SK-N-MC (cell line): ENCODE results near the gene PASD1.

ENCODE experiments used
- EZH2 ChIP-seq: fragments of 200-600 bp; sonication (generic); IDR thresholded peaks from one replicate; pipeline ENCODE4 v1.6.1; 2017; ENCODE audit warnings: antibody characterized with exemption
- FOXP2 ChIP-seq: optimal IDR thresholded peaks from 2 replicates; pipeline ENCODE3; 2011; ENCODE audit warnings: mild to moderate bottlenecking, moderate library complexity; ENCODE audit not compliant: insufficient read depth; ENCODE audit errors: extremely low read length, control extremely low read depth
- POLR2AphosphoS5 ChIP-seq: IDR thresholded peaks from 2 replicates; pipeline ENCODE4 v1.6.1; 2012; ENCODE audit warnings: mild to moderate bottlenecking, low read depth, low read length, borderline replicate concordance

DNA sequence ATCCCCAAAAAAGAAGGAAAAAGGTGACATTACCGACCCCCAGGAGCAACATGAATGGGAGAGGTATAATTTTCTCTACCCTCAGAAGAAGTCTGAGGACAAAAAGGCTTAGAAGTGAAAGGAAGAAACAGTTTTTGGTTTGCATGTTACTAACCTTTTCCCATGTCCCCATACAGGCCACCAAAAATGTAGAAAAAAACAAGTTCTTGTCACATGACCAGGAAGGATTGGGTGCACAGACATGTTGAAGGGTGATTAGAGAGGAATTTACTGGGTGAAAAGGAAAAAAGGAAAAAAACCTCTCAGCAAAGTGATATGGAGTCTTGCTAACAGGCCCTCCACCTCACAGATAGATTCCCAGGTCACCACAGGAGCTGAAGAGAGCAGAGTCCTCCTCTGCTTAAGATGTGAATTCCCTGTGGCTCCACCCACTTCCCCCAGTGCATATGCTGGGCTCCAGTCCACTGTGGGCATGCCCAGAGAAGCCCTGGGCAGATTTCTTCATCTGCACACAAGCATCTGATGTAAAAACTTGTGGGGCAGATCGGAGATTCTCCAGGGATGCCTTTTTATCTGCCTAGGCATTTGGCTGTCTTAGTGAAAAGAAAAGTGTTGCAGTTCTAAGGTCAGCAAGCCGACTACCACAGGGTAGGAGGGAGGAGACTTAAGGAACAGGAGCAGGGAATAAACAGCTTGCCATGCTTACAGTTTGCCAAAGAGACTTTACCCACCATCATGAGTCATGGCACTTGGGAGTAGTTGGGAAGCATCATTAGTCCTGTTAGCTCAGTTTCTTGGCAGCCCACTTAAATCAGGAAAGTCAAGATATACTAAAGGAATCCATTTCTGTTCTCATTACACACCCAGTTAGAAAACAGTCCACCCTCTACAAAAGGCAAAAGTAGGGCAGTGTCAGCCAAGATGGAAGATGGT lies 25.0 kb upstream of the PASD1 start:
- TF ChIP-seq POLR2AphosphoS5 = no peak
- no peak for TF ChIP-seq EZH2
- TF ChIP-seq FOXP2 = no peak
